Upper lobe of left lung (tissue), 4 donors: ENCODE measurements around the gene ME2.

Experiments
- POLR2AphosphoS5 ChIP-seq, 2 donors: sonication (generic); formaldehyde crosslinking; IDR thresholded peaks; one replicate each; pipeline ENCODE4 v1.5.1; 2017; ENCODE audit warnings: antibody characterized with exemption in 2 of 2
- TF ChIP-seq, protein P1 (sequence below), 6 experiments: fragments of 450-650 bp in 4 of 6; fragments of 200-600 bp in 2 of 6; sonication (generic) in 2 of 6; IDR thresholded peaks; one replicate each; pipeline ENCODE4 v1.5.1; 2016 to 2019; ENCODE audit warnings: antibody characterized with exemption in 6 of 6

DNA sequence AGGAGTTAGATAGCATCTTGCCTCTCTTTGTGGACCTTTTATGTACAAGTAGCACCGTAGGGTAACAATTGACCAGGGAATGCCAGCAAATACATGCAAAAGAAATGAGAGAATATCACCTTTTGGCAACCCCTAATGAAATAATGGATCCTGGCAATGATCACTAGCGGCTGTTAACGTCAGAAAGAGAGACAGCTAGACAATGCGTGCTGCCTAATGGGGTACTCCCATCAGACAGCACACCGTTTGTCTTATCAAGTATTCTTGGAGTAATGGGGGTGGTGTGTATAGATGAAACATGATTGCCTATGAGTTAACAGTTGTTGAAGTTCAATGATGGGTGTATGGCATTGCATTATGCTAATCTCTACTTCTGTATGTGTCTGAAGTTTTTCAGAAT lies 90.5 kb downstream of the ME2 start:
- TF ChIP-seq, protein P1, sequence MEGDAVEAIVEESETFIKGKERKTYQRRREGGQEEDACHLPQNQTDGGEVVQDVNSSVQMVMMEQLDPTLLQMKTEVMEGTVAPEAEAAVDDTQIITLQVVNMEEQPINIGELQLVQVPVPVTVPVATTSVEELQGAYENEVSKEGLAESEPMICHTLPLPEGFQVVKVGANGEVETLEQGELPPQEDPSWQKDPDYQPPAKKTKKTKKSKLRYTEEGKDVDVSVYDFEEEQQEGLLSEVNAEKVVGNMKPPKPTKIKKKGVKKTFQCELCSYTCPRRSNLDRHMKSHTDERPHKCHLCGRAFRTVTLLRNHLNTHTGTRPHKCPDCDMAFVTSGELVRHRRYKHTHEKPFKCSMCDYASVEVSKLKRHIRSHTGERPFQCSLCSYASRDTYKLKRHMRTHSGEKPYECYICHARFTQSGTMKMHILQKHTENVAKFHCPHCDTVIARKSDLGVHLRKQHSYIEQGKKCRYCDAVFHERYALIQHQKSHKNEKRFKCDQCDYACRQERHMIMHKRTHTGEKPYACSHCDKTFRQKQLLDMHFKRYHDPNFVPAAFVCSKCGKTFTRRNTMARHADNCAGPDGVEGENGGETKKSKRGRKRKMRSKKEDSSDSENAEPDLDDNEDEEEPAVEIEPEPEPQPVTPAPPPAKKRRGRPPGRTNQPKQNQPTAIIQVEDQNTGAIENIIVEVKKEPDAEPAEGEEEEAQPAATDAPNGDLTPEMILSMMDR (IDR thresholded peaks at IDR 0.05) = no peak
- no peak for TF ChIP-seq POLR2AphosphoS5 (IDR thresholded peaks at IDR 0.05)
